Hepatocyte (in vitro differentiated cells): ENCODE results near the gene CDK4.

ENCODE experiments used
- EZH2 ChIP-seq: fragments of 200-600 bp; sonication (generic); IDR thresholded peaks from 2 replicates; pipeline ENCODE4 v1.6.1; 2016; ENCODE audit warnings: antibody characterized with exemption, mild to moderate bottlenecking, borderline replicate concordance
- TF ChIP-seq, protein P1 (sequence below): fragments of 200-600 bp; sonication (generic); IDR thresholded peaks from 2 replicates; pipeline ENCODE4 v1.5.1; 2016; ENCODE audit warnings: antibody characterized with exemption, mild to moderate bottlenecking; ENCODE audit not compliant: poor library complexity

DNA sequence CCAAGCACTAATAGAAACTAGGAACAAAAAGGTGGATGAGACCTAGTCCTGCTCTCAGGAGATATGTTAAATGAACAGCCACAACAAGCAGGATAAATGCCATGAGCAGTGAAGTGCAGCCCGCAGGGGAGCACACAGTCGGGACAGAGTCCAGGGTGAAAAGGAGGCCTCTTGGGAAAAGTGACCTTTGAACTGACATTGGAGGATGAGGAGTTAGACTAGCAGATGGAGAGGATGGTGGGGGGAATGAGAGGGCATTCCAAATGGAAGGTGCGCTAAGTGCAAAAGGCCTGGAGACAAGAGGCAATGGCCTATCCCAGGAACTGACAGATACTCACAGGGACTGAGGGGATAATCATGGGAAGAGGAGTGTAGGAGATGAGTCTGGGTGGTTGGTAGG, 53.7 kb downstream of the CDK4 start:
- TF ChIP-seq, protein P1, sequence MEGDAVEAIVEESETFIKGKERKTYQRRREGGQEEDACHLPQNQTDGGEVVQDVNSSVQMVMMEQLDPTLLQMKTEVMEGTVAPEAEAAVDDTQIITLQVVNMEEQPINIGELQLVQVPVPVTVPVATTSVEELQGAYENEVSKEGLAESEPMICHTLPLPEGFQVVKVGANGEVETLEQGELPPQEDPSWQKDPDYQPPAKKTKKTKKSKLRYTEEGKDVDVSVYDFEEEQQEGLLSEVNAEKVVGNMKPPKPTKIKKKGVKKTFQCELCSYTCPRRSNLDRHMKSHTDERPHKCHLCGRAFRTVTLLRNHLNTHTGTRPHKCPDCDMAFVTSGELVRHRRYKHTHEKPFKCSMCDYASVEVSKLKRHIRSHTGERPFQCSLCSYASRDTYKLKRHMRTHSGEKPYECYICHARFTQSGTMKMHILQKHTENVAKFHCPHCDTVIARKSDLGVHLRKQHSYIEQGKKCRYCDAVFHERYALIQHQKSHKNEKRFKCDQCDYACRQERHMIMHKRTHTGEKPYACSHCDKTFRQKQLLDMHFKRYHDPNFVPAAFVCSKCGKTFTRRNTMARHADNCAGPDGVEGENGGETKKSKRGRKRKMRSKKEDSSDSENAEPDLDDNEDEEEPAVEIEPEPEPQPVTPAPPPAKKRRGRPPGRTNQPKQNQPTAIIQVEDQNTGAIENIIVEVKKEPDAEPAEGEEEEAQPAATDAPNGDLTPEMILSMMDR = no peak
- no peak for TF ChIP-seq EZH2
